Stimulated activated CD8-positive, alpha-beta memory T cell treated with anti-CD3 and anti-CD28 coated beads, Interleukin-15, amount 100 ng/mL, for 48 hours (primary cell): ENCODE measurements around the gene TOP3A.

ENCODE experiments used
- DNase-seq, 2 donors: peaks; one replicate each; pipeline ENCODE4 v3.0.0-alpha.2; 2020; ENCODE audit warnings: low read depth in 2 of 2

Gene TOP3A

DNA sequence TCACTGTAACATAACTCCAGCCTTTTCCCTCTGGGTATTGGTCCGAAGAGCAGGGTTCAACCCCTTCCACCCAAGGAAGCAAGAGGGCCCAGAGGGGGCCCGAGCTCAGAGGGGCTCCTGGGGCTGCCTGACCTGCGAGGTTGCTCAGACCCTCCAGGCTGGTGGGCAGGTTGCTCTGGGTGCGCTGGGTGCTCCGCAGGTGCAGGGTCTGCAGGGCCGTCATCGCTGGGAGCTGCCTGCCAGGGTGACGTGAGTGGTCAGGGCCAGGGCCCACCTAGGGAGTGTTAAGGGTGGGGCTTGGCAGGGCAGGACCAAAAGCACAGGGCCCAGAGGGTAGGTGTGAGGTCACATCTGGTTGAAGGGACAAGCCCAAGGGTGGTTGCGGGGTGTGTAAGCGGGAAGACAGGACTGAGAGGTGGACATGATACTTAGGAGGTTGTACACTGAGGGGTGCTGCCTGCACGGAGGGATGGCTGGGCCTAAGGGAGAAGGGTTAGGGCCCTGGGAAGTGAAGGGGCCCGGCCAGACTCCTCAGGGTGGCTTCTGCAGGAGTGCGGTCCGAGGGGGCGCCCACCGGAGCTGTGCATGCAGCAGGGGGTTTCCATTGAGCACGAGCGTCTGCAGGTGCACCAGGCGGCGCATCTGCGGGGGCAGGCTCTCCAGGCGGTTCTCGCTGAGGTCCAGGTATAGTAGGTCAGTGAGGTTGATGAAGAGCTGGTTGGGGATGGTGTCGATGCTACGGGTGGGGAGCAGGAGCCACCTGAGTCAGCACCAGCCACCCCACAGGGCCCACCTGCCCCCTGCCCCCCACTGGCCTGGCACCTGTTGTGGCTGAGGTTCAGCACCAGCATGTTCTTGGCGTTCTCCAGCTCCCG is 60.6 kb downstream of the TOP3A start:
- no peak for DNase-seq

DNA sequence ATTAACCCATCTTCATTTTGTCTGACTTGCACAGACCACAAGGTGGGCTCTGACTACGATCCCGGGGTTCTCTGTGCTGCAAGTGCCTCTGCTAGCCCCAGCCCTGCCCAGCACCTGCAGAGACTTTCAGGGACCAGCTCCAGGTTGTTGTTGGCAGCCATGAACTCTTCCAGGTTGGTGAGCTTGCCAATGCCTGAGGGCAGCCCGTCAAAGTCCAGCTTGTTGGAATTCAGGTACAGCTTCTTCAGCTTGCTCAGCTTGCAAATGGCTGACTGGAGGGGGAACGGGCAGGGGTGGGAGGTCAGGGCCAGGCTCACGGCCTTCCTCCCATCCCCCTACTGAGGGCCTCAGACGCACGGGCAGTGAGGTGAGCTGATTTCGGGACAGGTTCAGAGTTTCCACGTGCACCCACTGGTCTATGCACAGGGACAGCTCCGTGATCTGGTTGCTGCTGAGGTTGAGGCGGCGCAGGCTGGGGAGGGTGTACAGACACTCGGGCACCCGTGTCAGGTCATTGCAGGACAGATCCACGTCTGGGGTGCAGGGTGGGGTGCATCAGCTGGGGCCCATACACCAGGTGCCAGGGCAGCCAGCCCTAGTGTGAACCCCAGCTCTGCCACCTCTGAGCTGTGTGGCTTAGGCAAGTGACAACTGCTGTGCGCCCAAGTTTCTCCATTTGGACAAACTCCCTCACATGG is 61.5 kb downstream of the TOP3A start:
- DNase-seq: no peak

DNA sequence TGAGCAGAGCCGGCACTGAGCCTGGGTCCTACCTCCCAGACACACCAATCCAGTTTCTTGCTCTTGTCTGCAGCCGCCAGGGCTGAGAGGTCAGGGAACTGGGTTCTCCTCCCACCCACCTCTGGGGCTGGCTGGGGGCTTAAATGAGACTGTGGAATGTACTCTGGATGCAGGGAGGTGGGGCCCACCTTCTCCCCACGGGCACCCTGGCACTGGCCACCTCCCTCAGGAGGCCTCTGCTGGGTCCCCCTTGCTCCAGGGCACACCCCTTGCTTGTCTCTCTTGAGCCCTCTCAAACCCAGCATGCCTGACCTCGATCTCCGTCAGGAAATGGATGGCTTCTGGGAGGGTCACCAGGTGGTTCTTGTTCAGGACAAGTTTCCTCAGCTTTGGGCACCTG is 62.6 kb downstream of the TOP3A start:
- DNase-seq: no peak

DNA sequence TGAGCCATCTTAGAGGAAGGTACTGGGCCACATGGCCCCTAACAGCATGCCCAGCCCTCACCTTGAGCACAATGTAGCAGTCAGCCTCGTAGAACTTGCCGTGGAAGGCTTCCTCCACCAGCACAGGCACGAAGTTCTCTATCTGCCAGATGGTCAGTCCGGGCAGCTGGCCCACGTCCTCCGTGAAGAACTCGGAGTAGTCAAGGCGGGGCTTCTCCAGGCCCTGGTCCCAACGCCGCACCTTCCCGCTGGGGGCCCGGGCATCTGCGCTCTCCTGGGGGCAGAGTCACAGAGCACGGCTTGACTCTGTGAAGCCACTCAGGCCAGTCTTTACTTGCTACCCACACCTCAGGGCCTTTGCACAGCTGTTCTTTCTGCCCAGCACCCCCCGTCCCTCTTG is 63.6 kb downstream of the TOP3A start:
- no peak for DNase-seq

DNA sequence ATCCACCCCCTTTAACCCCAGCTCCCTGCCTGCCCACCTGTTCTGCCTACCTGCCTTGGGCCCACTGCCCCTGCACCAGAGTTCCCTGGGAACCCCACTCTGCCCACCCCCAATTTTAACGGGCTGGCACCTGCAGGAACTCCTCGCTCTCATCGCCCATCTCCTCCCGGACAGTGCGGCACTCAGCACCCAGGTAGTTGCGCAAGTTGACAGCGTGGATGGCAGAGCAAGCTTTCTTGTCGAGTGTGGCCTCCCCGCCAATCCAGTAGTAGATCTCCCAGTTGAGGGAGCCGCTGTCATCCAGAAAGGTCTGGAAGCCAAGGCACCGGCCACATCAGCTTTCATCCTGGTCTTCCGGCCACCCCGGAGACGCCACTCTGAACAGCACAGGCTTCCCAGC is 64.1 kb downstream of the TOP3A start:
- no peak for DNase-seq

DNA sequence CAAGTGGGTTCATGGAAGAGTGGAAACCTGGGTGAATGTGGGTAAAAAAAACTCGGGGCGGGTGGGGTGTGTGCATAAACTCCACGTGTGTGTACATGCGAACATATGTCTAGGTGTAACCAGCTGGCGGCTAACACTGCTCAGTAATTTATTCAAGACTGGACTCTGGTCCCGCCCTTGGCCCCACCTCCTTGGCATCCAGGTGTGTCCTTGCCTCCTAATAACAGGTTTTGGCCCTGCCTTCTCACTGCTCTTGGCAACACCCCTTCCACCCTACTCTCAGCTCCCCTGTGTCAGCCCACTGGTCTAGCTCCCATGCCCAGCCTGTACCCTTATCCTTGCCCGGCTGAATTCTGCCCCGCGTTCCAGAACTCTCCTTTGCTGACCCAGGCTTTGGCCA is 64.5 kb downstream of the TOP3A start:
- no peak for DNase-seq

DNA sequence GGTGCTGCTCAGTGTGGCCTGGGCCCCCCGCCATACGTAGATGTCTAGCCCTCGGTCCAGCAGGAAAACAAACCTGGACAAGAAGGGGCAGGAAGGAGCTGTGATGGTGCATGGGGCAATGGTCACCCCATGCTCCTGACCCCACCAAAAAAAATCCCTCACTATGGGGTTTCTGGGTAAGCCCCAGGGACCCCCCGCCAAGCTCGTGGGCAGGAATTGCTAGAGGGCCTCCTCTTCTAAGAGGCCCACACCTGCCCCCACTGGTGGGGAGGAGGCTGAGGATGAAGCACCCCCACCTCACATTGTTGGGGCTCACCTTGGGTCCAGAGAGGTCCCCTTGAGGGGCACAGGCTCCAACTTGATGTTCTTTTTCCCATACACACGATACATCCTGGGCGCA is 66.0 kb downstream of the TOP3A start:
- DNase-seq: no peak

DNA sequence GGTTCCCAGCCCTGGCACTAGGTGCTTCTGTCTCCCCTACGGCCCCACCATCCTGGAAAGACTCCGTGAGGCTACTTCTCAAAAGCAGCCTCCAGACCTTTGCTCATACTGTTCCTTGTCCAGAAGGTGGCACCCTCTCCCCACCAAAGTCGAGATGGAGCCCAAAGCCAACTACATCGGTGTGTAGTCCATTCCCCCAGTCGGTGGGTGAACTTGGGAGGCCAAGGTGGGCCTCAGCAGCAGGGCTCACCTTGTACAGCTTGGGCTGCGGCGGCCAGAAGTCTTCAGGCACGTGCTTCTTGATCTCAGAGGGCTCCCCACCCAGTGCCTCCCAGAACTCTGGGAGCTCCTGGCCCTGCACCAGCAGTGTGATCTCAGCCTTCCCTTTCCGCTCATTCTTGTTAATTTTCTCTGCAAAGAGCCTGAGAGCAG is 66.5 kb downstream of the TOP3A start:
- peak in 1 of 2 donors; percentile 39 for DNase-seq

DNA sequence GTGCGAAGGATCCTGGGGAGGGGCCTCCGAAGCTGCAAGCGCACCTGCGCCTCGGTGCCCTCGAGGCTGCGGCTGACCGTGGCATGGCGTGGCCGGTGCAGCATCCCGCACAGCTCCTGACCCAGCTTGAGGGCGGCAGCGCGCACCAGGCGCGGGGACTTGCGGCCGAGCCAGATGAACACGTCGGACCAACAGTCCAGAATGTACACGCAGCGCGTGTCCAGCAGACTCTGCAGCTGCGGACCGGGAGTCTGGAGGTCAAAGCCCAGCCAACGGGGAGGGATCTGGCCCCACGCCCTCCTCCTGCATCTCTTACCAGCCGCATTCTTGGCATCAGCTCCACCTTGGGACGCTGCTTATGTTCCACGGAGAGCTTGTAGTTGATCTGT is 67.2 kb downstream of the TOP3A start:
- DNase-seq: no peak

DNA sequence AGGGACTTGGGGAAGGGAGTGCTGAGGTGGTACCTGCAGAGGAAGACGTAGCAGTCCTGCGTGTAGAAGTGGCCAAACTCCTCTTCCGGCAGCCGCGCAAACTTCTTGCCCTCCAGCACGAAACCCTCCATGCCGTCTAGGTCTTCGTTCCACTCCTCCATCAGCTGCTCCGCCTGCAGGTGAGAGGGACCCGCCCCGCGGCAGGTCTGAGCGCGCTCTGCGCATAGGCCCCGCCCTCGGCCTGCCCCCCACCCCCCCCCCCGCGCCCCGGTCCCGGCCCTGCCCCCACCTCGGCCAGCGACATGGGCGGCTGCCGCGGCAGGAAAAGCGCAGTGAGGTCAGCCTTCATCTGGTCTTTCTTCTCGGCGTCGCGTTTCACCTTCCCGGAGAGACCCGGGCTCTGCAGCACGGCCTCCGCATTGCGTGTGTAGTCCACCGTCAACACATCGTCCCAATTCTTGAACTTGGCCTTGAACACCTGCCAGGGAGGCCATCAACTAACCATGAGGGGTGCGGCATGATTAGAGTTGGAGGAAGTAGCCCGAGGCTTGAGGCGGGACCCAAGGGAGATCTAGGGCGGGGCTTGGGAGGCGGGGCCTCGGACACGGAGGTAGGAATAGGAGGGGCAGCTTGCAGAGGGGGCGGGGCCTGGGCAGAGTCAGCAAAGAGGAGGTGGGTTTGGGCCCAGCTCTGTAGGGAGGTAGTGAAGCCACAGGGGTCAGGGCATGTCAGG is 67.7 kb downstream of the TOP3A start:
- DNase-seq: peak in 1 of 2 donors; percentile 34

DNA sequence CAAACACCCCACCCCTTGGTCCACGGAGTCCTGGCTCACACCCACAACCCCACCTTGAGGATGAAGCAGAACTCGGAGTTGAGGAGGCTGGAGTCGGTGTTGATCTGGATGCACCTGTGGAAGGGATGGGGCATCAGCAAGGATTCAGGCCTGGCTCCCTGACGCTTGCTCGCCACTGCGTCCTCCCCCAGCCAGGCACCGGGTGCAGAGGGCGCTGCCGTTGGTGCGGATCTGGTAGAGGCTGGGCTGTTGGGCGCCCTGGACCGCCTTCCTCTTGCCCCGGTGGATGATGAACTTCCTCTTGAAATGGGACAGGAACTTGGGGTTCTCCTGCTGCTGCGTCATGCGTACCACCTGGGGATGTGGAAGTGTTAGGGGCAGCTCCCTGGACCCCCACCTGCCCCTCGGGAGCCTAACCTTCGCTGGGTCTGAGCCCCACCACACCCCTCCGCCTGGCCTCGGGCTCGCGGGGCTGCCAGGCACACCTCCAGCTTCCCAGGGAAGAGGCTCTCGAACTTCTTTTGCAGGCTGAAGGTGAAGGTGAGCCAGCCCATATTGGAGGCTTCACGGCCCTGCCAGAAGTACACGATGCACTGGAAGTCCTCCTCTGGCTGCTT is 68.6 kb downstream of the TOP3A start:
- no peak for DNase-seq

DNA sequence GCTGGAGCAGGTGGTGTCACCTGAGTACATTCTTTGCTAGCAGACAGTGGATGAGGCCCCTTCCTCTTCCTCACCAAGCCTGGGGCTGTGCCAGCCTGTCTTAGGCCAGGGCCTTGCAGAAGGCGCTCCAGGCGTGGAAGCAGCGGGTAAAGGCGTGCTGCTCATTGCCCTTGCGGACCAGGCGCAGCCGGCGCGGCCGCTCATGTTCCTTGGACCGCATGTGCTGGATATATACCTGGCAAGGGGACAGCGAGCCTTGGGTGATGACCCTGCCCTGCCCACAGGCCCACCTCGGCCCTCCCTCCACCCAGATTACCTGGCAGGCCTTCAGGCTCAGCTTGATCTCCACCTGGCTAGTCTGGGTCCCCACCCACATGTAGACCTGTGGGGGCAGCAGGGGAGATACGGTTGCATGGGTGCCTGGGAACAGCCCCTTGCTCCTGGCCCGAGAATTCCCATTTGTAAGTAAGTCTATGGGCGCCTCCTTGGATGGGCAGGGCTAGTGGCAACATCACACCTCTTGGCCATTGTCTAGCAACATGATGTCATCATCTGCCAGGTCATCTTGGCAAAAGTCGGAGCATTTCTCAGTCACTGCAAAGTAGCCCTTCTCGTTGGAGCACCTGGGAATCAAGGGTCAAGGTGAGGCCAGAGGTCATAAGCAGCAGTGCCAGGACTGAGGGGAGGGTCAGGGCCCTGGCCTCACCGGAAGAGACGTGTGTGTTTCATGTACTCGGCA is 69.6 kb downstream of the TOP3A start:
- DNase-seq: no peak

DNA sequence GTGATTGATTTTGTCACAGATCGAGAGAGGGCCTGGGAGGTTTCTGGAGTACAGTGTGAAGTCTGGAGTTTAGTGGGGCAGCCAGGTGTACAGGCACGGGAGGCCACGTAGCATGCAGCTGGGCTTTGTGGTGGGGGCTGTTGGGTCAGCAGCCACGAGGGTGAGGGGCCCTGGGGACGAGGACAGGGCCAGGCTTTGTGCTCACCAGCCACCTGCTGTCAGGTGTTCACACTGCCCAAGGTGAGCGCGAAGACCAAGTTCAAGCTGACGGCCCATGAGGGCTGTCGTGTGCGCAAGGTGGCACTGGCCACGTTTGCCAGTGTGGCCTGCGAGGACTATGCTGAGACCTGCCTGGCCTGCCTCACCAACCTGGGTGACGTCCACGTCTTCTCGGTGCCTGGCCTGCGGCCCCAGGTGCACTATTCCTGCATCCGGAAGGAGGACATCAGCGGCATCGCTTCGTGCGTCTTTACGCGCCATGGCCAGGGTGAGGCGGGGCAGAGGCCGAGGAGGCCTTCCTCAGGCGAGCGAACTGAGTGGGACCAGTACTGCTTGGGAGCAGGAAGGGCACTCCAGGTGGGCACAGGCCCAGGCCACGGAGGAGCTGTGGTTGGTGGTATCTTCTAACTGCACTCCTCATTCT is 73.4 kb downstream of the TOP3A start:
- no peak for DNase-seq

DNA sequence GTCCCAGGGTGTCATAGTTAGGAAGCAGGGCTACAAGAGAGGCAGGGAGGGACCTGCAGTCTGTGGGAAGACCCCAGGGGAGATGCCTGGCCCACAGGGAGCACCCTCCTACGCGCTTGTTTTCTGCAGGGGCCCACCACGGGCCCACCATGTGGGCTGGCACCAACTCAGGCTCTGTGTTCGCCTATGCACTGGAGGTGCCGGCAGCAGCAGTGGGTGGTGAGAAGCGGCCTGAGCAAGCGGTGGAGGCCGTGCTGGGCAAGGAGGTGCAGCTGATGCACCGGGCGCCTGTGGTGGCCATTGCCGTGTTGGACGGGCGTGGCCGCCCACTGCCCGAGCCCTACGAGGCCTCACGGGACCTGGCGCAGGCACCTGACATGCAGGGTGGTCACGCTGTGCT is 74.3 kb downstream of the TOP3A start:
- no peak for DNase-seq

DNA sequence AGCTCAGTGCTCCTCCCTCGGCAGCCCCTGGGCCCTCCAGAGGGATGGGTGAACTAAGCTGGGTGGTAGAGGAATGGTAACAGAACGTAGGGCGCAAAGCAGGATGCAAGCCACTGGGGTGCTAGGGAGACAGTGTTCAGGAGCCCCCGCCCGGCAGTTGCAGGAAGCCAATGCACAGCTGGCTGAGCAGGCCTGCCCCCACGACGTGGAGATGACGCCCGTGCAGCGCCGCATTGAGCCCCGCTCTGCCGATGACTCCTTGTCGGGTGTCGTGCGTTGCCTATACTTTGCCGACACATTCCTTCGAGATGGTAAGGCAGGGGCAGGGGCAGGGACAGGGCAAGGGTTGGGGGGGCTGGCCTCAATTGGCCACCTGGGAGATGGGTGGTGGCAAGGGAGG is 76.5 kb downstream of the TOP3A start:
- no peak for DNase-seq

DNA sequence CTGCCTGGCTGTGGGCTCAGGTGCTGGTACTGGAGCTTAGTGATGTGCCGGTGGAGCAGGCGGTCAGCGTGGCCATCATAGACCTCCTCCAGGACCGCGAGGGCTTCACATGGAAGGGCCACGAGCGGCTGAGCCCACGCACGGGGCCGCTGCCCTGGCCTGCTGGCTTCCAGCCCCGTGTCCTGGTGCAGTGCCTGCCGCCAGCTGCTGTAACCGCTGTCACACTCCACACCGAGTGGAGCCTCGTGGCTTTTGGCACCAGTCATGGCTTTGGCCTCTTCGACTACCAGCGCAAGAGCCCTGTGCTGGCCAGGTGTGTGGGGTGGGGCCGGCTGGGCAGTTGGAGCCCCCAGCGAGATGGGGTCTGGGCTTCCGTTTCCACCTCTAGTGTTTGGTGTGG is 77.3 kb downstream of the TOP3A start:
- no peak for DNase-seq

DNA sequence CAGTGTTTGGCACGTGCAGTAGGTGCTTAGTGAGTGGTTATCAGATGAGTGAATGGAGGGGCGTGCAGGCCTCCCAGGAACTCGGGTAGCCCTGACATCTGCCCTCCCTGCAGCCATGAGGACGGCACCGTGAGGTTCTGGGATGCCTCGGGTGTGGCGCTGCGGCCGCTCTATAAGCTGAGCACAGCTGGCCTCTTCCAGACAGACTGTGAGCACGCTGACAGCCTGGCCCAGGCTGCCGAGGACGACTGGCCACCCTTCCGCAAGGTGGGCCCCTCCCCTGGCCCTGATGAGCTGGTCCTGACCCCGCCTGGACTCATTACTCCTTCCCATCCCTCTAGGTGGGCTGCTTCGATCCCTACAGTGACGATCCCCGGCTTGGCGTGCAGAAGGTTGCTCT is 78.3 kb downstream of the TOP3A start:
- DNase-seq: no peak

DNA sequence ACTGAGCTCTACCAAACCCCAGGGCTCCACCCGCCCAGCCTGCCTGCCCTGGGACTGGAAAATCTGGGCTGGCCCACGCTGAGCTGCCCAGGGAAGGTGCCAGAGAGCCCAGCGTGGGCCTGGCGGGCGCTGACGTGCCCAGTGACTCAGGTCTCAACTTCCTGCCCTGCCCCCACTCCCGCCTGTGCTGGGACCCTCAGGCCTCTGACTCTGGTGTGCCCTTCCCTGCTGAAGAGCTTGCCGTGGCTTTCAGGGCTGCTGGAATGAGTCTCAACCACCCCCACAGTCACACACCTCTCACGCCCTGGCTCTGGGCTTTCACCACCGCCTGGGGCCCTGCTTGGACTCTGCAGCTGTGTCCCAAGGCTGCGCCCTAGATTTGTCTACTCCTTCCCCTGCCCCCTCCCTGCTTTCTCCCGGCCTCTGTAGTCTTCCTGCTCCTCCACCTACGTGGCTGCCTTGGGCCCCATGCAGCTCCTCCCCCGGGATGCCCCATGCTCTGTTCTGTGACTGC is 79.0 kb downstream of the TOP3A start:
- DNase-seq: peak; percentile 55

DNA sequence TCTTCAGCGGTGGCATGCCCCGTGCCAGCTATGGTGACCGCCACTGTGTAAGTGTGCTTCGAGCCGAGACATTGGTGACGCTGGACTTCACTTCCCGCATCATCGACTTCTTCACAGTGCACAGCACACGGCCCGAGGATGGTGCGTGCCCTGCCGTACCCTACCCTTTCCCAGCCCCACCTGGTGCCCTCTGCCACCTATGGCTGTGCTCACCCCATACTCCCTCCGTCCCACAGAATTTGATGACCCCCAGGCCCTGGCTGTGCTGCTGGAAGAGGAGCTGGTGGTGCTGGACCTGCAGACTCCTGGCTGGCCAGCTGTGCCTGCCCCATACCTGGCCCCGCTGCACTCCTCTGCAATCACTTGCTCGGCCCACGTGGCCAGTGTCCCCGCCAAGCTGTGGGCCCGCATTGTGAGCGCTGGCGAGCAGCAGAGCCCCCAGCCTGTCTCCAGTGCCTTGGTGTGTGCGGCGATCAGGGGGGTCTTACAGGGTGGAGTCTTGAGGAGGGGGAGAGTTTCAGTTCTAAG is 79.9 kb downstream of the TOP3A start:
- no peak for DNase-seq

DNA sequence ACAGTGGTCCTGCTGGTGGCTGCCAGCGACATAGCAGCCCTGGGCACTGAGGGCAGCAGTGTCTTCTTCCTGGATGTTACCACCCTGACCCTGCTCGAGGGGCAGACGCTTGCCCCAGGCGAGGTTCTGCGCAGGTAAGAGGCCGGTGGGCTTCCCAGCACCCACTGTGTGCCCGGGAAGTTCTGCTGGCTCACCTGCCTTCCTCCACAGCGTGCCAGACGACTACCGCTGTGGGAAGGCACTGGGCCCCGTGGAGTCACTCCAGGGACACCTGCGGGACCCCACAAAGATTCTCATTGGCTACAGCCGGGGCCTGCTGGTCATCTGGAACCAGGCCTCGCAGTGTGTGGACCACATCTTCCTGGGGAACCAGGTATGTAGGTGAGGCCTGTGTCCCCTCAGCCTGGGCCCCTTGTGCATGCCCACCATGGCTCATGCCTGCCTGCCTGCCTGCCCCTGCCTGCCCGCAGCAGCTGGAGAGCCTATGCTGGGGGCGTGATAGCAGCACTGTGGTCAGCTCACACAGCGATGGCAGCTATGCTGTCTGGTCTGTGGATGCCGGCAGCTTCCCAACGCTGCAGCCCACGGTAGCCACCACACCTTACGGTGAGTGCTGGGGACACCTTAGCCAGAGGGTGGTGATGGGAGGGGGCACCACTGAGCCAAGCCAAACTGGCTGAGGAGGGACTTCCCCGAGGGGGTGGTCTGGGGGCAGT is 80.8 kb downstream of the TOP3A start:
- DNase-seq: no peak
